ENCODE data around the gene AGAP3.

GRCh38 chr7:151107882-151108281 is 21.6 kb downstream of the AGAP3 start:
- TF ChIP-seq POLR2A (IDR thresholded peaks at IDR 0.05) (no peak), CTCF (IDR thresholded peaks at IDR 0.05) (no peak)

Measured in uterus (tissue), 2 donors.